ENCODE data around the gene GRB10.

GRCh38 chr7:50560865-50561351, 221.8 kb downstream of the GRB10 start:
- no peak for TF ChIP-seq CTCF (IDR thresholded peaks at IDR 0.05)
- no peak for TF ChIP-seq EP300 (IDR thresholded peaks at IDR 0.05)
- no peak for TF ChIP-seq POLR2AphosphoS5 (IDR thresholded peaks at IDR 0.05)
